SK-N-SH treated with all-trans-retinoic acid at 6 μM for 48 hours (cell line): ENCODE measurements around the gene USB1.

Experiments
- ATAC-seq: fragments of 200-7000 bp; cut with Tn5 transposase; 3 replicates; pipeline ENCODE4 v1.9.1; 2020; ENCODE audit warnings: mild to moderate bottlenecking, moderate library complexity
- ARNTL ChIP-seq: fragments of 450-650 bp; formaldehyde crosslinking; IDR thresholded peaks from 2 replicates; pipeline ENCODE4 v1.5.0; 2020; ENCODE audit warnings: low read depth, mild to moderate bottlenecking, moderate library complexity, borderline replicate concordance
- CSDC2 ChIP-seq: fragments of 250-450 bp; sonication (Bioruptor Pico); IDR thresholded peaks from 2 replicates; pipeline ENCODE4 v1.5.0; 2020; ENCODE audit warnings: mild to moderate bottlenecking, moderate library complexity
- ESRRG ChIP-seq: fragments of 250-450 bp; sonication (Bioruptor Pico); IDR thresholded peaks from 2 replicates; pipeline ENCODE4 v1.6.1; 2021; ENCODE audit warnings: mild to moderate bottlenecking
- GLIS3 ChIP-seq: fragments of 250-450 bp; sonication (Bioruptor Pico); IDR thresholded peaks from 2 replicates; pipeline ENCODE4 v1.5.0; 2020; ENCODE audit warnings: mild to moderate bottlenecking, moderate library complexity
- ISL1 ChIP-seq: fragments of 250-450 bp; sonication (Bioruptor Pico); IDR thresholded peaks from 2 replicates; pipeline ENCODE4 v2.1.2; 2022; ENCODE audit warnings: mild to moderate bottlenecking, moderate library complexity
- OSR1 ChIP-seq: fragments of 250-450 bp; sonication (Bioruptor Pico); IDR thresholded peaks from 2 replicates; pipeline ENCODE4 v1.8.0; 2022; ENCODE audit warnings: moderate library complexity, mild to moderate bottlenecking, inconsistent platforms
- PATZ1 ChIP-seq: fragments of 250-450 bp; sonication (Bioruptor Pico); IDR thresholded peaks from 2 replicates; pipeline ENCODE4 v1.8.0; 2020; ENCODE audit warnings: mild to moderate bottlenecking, moderate library complexity, borderline replicate concordance
- PPARA ChIP-seq: fragments of 250-450 bp; sonication (Bioruptor Pico); IDR thresholded peaks from 2 replicates; pipeline ENCODE4 v1.5.0; 2020; ENCODE audit warnings: mild to moderate bottlenecking, borderline replicate concordance
- RARB ChIP-seq: fragments of 250-450 bp; sonication (Bioruptor Pico); IDR thresholded peaks from 2 replicates; pipeline ENCODE4 v1.8.0; 2021; ENCODE audit warnings: mild to moderate bottlenecking, moderate library complexity
- SNAI2 ChIP-seq: fragments of 250-450 bp; sonication (Bioruptor Pico); IDR thresholded peaks from 2 replicates; pipeline ENCODE4 v1.5.0; 2020; ENCODE audit warnings: mild to moderate bottlenecking, moderate library complexity
- TCF4 ChIP-seq: fragments of 250-450 bp; sonication (Bioruptor Pico); IDR thresholded peaks from 2 replicates; pipeline ENCODE4 v1.8.0; 2021; ENCODE audit warnings: mild to moderate bottlenecking, moderate library complexity, borderline replicate concordance
- TOX ChIP-seq: fragments of 250-450 bp; sonication (Bioruptor Pico); IDR thresholded peaks from 2 replicates; pipeline ENCODE4 v1.8.0; 2021; ENCODE audit warnings: mild to moderate bottlenecking, moderate library complexity, borderline replicate concordance
- ZC3H10 ChIP-seq: fragments of 250-450 bp; sonication (Bioruptor Pico); IDR thresholded peaks from 2 replicates; pipeline ENCODE4 v1.5.1; 2021; ENCODE audit warnings: mild to moderate bottlenecking, moderate library complexity
- ZFP3 ChIP-seq: fragments of 250-450 bp; sonication (Bioruptor Pico); IDR thresholded peaks from 2 replicates; pipeline ENCODE4 v1.5.0; 2020; ENCODE audit warnings: mild to moderate bottlenecking, moderate library complexity
- ZFP30 ChIP-seq: fragments of 450-650 bp; formaldehyde crosslinking; IDR thresholded peaks from 2 replicates; pipeline ENCODE4 v1.5.0; 2022; ENCODE audit warnings: mild to moderate bottlenecking, moderate library complexity
- ZNF565 ChIP-seq: fragments of 450-650 bp; formaldehyde crosslinking; conservative IDR thresholded peaks from 2 replicates; pipeline ENCODE4 v1.5.0; 2020; ENCODE audit warnings: low read depth, mild to moderate bottlenecking, moderate library complexity
- ZNF70 ChIP-seq: fragments of 450-650 bp; formaldehyde crosslinking; IDR thresholded peaks from 2 replicates; pipeline ENCODE4 v1.5.0; 2020; ENCODE audit warnings: mild to moderate bottlenecking, moderate library complexity
- ZNF8 ChIP-seq: fragments of 450-650 bp; formaldehyde crosslinking; IDR thresholded peaks from 2 replicates; pipeline ENCODE4 v1.5.0; 2020; ENCODE audit warnings: mild to moderate bottlenecking, moderate library complexity
- TF ChIP-seq, protein P1 (sequence below): fragments of 250-450 bp; sonication (Bioruptor Pico); IDR thresholded peaks from 2 replicates; pipeline ENCODE4 v1.5.0; 2020; ENCODE audit warnings: mild to moderate bottlenecking, moderate library complexity
- TF ChIP-seq, protein P2 (sequence below): fragments of 250-450 bp; sonication (Bioruptor Pico); IDR thresholded peaks from 2 replicates; pipeline ENCODE4 v1.5.1; 2020; ENCODE audit warnings: low read depth, mild to moderate bottlenecking, moderate library complexity
- TF ChIP-seq, protein P3 (sequence below): fragments of 250-450 bp; sonication (Bioruptor Pico); IDR thresholded peaks from 2 replicates; pipeline ENCODE4 v1.8.0; 2021; ENCODE audit warnings: low read depth, mild to moderate bottlenecking, moderate library complexity, borderline replicate concordance
- TF ChIP-seq, protein P4 (sequence below): fragments of 250-450 bp; sonication (Bioruptor Pico); IDR thresholded peaks from 2 replicates; pipeline ENCODE4 v1.5.1; 2021; ENCODE audit warnings: mild to moderate bottlenecking, moderate library complexity

USB1 gene

GRCh38 chr16:57994778-57995177 lies 6.4 kb upstream of the USB1 start:
- peak; percentile 64 for ATAC-seq
- TF ChIP-seq ZC3H10 (no peak), RARB (CRISPR knock-in tag) (no peak), PATZ1 (no peak), ZFP3 (CRISPR knock-in tag) (no peak), ZNF8 (no peak), PPARA (CRISPR knock-in tag) (no peak), ESRRG (CRISPR knock-in tag) (no peak), ISL1 (CRISPR knock-in tag) (no peak), ZNF565 (CRISPR knock-in tag) (no peak), TCF4 (CRISPR knock-in tag) (no peak), ARNTL (CRISPR knock-in tag) (no peak)
- TF ChIP-seq, protein P1, sequence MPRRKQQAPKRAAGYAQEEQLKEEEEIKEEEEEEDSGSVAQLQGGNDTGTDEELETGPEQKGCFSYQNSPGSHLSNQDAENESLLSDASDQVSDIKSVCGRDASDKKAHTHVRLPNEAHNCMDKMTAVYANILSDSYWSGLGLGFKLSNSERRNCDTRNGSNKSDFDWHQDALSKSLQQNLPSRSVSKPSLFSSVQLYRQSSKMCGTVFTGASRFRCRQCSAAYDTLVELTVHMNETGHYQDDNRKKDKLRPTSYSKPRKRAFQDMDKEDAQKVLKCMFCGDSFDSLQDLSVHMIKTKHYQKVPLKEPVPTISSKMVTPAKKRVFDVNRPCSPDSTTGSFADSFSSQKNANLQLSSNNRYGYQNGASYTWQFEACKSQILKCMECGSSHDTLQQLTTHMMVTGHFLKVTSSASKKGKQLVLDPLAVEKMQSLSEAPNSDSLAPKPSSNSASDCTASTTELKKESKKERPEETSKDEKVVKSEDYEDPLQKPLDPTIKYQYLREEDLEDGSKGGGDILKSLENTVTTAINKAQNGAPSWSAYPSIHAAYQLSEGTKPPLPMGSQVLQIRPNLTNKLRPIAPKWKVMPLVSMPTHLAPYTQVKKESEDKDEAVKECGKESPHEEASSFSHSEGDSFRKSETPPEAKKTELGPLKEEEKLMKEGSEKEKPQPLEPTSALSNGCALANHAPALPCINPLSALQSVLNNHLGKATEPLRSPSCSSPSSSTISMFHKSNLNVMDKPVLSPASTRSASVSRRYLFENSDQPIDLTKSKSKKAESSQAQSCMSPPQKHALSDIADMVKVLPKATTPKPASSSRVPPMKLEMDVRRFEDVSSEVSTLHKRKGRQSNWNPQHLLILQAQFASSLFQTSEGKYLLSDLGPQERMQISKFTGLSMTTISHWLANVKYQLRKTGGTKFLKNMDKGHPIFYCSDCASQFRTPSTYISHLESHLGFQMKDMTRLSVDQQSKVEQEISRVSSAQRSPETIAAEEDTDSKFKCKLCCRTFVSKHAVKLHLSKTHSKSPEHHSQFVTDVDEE (CRISPR knock-in tag) = no peak
- TF ChIP-seq, protein P2, sequence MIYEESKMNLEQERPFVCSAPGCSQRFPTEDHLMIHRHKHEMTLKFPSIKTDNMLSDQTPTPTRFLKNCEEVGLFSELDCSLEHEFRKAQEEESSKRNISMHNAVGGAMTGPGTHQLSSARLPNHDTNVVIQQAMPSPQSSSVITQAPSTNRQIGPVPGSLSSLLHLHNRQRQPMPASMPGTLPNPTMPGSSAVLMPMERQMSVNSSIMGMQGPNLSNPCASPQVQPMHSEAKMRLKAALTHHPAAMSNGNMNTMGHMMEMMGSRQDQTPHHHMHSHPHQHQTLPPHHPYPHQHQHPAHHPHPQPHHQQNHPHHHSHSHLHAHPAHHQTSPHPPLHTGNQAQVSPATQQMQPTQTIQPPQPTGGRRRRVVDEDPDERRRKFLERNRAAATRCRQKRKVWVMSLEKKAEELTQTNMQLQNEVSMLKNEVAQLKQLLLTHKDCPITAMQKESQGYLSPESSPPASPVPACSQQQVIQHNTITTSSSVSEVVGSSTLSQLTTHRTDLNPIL (CRISPR knock-in tag) = no peak
- TF ChIP-seq, protein P3, sequence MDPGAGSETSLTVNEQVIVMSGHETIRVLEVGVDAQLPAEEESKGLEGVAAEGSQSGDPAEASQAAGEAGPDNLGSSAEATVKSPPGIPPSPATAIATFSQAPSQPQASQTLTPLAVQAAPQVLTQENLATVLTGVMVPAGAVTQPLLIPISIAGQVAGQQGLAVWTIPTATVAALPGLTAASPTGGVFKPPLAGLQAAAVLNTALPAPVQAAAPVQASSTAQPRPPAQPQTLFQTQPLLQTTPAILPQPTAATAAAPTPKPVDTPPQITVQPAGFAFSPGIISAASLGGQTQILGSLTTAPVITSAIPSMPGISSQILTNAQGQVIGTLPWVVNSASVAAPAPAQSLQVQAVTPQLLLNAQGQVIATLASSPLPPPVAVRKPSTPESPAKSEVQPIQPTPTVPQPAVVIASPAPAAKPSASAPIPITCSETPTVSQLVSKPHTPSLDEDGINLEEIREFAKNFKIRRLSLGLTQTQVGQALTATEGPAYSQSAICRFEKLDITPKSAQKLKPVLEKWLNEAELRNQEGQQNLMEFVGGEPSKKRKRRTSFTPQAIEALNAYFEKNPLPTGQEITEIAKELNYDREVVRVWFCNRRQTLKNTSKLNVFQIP = no peak
- TF ChIP-seq, protein P4, sequence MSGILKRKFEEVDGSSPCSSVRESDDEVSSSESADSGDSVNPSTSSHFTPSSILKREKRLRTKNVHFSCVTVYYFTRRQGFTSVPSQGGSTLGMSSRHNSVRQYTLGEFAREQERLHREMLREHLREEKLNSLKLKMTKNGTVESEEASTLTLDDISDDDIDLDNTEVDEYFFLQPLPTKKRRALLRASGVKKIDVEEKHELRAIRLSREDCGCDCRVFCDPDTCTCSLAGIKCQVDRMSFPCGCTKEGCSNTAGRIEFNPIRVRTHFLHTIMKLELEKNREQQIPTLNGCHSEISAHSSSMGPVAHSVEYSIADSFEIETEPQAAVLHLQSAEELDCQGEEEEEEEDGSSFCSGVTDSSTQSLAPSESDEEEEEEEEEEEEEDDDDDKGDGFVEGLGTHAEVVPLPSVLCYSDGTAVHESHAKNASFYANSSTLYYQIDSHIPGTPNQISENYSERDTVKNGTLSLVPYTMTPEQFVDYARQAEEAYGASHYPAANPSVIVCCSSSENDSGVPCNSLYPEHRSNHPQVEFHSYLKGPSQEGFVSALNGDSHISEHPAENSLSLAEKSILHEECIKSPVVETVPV = no peak

DNA sequence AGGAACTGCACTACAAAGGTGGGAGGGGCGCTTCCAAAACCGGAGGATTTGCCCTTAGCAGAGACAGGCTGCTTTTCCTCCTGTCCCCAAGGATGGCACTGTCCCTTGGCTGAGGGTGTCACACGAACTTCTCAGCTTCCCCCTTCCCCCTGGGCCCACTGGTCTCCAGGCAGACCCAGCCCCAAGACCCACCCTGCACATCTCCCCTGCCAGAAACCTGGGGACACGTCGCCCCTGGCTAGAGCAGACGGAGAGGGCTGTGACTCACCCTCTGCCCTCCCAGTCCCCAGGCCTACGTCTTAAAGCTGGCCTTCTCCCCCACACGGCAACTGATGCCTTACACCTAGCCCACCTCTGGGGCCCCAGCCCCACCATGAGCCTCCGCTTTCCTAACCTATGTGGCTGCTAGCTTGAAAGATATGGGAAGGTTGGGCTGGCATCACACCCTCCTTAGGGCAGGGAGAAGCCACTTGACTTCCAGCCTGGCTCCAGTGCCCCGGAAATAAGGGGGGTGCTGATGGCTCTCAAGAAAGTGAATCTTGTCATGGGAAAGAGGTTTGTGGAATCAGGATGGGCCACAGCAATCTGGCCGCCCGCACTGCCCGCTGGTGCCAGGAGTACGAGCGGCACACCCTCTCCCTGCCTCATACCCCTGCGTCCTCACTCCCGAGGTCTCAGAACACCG lies 5.3 kb upstream of the USB1 start:
- ATAC-seq = no peak
- no peak for TF ChIP-seq TOX (CRISPR knock-in tag)
- TF ChIP-seq, protein P3 = no peak
- no peak for TF ChIP-seq RARB (CRISPR knock-in tag)
- TF ChIP-seq SNAI2 (CRISPR knock-in tag) = no peak
- TF ChIP-seq ISL1 (CRISPR knock-in tag) = no peak
- no peak for TF ChIP-seq OSR1 (CRISPR knock-in tag)
- TF ChIP-seq ZFP3 (CRISPR knock-in tag) = no peak
- TF ChIP-seq, protein P2 (CRISPR knock-in tag) = no peak
- TF ChIP-seq GLIS3 (CRISPR knock-in tag) = no peak
- TF ChIP-seq ZFP30 = no peak
- TF ChIP-seq ZC3H10 = no peak
- TF ChIP-seq, protein P1 (CRISPR knock-in tag) = no peak
- TF ChIP-seq ZNF8 = no peak
- no peak for TF ChIP-seq PPARA (CRISPR knock-in tag)
- no peak for TF ChIP-seq ESRRG (CRISPR knock-in tag)
- TF ChIP-seq ZNF70 (CRISPR knock-in tag) = no peak
- TF ChIP-seq, protein P4 = no peak
- TF ChIP-seq CSDC2 (CRISPR knock-in tag) = no peak
